ENCODE results near the gene ADCY9.
"Not testable (repeated sequence)": the region's sequence is repeated elsewhere in the genome, so short reads cannot be mapped to it uniquely, and the experiment has no call there.

The ADCY9 gene

DNA sequence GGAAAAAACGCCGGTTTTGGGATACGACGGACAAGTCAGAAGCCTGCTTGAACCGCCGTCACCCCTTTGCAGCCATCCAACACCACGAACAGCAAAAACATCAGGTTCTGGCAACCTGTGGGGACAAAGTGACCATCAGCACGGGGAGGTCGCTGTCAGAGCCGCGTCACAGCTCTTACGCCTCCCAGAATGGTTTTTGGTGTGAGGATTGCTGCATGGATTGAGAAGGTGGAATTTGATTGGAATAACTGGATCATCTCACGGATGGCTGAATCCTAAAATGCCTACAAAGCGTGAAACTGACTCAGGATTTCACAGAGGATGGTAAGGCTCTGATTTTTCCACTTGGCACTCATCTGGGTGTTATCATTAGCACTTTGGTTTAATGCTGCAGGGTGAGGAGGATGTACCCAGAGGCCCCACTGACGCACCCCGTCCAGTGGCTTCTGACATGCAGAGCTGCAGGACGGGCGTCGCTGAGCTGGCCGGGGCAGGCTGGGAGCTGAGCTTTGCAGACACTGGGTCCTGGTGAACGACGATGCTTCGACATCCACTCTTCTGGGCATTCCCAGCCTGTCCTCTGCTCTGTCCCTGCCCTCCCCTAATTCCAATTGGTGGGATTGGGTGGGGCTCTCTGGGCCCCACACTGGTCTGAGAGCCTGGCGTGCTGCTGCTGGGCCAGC, 162.4 kb downstream of the ADCY9 start:
- DNase-seq, result no peak

DNA sequence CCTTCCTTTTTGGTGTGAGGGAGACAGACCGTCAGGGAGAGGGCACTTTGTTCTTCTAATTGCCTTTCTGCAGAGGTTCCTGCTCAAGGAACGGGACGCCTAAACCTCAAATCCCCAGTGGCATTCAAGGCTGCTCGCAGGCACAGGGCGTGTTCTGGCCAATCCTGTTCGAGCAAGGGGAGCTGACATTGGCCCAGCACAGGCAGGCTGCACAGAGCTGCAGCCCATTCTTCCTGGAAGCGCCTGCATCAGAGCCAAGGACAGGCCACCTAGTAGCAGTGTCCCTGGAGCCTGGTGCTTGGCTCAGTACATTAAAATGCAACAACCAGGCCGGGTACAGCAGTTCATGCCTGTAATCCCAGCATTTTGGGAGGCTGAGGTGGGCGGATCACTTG, 163.5 kb downstream of the ADCY9 start:
- peak in 7 of 56 donors; percentile 11 to 50 (median 16) for DNase-seq

GRCh38 chr16:3951861-3952736, 164.1 kb downstream of the ADCY9 start:
- DNase-seq, result no peak

GRCh38 chr16:3951380-3951779, 164.9 kb downstream of the ADCY9 start:
- DNase-seq, result not testable (repeated sequence)

- no peak for DNase-seq
Observed at GRCh38 chr16:3950343-3951193, 165.7 kb downstream of the ADCY9 start.

DNA sequence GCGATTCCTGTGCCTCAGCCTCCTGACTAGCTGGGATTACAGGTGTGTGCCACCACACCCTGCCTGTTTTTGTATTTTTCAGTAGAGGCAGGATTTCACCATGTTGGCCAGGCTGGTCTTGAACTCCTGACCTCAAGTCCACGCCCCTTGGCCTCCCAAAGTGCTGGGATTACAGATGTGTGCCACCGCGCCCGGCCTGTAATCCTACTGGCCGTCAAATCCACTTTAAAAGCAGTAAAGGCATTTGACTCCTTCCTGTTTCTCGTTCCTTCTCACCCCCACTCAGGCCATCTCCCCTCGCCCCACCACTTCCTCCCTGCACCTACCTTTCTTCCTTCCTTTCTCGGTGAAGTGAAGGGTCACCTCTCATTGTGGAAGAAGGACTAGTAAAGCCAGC, 166.3 kb downstream of the ADCY9 start:
- no peak for DNase-seq

DNA sequence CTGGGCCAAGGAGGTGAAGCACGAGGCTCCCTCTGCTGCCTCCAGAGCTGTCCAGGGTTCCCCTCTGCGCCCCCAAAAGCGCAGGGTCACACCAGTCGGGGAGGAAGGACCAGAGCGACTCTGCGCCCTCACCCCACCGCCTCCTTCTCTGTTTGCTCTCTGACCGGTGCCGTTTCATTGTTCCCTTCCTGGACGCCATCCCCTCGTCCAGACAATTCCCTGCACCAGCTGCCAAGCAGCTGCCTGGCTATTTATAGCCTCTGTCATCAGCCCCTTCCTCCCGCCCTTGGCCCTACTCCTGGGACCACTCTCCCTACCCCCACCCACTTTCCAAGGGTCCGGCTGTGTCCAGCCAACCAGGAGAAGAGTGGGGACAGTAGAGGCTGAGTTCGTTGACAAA, 167.0 kb downstream of the ADCY9 start:
- DNase-seq, result no peak

- DNase-seq, result no peak
Observed at GRCh38 chr16:3948378-3948995, 167.8 kb downstream of the ADCY9 start.

- no peak for DNase-seq
Observed at GRCh38 chr16:3946604-3947180, 169.6 kb downstream of the ADCY9 start.

- no peak for DNase-seq
Observed at GRCh38 chr16:3945751-3946603, 170.3 kb downstream of the ADCY9 start.

DNA sequence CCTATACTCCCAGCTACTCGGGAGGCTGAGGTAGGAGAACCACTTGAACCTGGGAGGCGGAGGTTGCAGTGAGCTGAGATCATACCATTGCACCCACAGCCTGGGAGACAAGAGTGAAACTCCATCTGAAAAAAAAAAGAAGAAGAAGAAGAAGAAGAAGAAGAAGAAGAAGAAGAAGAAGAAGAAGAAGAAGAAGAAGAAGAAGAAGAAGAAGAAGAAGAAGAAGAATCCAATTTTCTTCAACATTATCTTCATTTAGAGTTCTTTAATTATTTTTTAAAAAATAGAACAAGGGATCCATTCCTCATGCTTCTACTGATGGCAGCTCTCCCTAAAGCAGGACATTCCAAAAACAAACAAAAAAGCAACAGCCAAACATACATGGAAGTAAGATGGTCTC, 171.8 kb downstream of the ADCY9 start:
- DNase-seq, result not testable (repeated sequence)

GRCh38 chr16:3942146-3942545, 174.1 kb downstream of the ADCY9 start:
- not testable (repeated sequence) for DNase-seq

DNA sequence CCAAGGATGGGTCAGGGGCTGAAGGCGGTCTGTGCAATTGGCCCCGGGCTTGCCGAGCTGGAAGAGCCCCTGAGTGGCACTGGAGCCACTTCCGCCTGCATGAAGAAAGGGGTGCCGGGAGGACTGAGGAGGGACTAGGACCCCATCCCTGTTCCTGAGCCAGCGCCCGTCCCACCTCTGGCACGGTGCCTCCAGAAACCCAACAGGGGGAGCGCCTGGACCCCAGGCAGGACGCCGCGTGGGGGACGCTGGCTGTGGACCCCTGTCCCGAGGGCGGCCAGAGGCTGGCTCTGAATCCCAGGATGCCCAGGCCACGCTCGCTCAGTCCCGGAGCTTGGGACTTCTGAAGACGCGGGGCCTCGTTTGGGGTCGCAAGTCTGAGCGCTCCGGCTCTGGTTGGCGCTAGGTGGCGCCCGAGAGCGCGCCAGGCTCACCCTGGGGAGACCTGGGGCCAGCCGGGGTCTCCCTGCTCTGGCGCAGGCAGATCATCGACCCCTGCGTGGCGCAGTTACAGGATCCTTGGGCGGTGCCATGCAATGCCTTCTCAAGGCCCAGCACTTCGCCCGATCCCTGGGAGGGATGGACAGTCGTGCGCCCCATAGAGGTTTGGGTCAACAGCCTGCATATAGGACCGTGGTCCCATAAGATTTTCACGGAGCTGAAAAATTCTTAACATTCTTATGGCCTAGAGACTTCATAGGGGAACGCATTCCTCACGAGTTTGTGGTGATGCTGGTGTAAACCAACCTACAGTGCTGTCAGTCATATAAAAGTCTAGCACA, 177.2 kb downstream of the ADCY9 start:
- DNase-seq, result peak in 15 of 56 donors; percentile 2 to 50 (median 20)

DNA sequence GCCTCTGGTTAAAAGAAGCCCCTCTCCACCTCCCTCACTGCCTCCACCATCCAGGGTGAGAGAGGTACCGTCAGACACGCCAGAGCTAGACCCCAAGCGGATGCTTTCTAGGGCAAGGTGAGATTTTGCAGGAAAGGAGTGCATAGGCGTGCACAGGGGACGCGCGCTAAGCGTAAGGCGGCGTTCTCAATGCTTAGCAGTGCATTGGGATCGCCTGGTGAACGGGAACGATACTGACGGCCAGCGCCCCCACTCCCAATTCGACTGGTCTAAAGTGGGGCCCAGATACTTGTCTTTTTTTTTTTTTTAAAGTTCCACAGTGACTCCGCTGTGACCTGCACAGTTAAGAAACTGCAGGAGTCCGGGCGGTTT, 177.8 kb downstream of the ADCY9 start:
- DNase-seq, result no peak

DNA sequence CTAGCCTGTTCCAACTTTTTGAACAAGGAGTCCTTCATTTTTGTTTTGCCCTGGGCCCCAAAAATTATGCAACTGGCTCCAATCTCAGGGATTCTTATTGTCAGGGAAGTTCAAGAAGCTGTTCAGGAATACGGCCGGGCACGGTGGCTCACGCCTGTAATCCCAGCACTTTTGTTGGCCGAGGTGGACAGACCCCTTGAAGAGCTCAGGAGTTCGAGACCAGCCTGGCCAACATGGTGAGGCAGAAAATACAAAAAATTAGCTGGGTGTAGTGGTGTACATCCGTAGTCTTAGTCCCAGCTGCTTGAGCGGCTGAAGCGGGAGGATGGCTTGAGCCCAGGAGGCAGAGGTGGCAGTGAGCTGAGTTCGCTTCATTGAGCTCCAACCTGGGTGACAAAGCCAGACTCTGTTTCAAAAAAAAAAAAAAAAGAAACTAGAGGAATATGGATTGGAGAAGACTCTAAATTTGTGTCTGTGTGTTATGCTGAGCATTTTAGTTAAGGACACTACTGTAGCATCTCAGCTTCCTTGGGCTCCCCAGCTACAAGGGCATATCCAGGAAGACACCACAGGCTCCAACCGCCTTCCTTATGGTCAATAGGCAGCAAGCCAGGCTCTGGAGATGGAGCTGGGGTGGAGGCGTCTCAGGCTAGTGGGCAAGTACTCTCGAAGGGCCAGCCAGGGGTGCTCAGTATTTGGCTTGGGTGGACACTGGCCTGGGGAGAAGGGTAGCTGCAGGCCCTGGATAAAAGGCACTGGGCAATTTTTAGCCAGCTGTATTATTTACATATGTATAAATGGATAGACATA, 179.0 kb downstream of the ADCY9 start:
- DNase-seq, result no peak

DNA sequence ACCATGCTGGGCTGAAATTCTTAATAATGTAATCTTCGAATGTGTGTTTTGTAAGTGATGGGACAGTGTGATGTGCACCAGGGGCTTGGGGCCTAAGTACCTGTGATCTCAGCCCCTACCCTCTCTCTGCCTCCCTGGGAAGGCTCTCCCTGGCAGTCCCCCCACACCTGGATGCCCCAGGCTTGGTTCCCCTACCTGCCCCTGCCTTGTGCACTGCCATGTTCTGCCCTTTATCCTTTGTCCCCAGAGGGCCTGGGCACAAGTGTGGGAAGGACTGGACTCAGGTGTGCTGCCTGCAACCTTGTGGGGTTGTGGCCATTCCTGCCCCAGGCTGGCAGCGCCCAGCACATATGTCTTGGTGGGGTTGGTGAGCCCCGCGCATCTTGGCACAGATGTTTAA, 180.3 kb downstream of the ADCY9 start:
- DNase-seq, result no peak

DNA sequence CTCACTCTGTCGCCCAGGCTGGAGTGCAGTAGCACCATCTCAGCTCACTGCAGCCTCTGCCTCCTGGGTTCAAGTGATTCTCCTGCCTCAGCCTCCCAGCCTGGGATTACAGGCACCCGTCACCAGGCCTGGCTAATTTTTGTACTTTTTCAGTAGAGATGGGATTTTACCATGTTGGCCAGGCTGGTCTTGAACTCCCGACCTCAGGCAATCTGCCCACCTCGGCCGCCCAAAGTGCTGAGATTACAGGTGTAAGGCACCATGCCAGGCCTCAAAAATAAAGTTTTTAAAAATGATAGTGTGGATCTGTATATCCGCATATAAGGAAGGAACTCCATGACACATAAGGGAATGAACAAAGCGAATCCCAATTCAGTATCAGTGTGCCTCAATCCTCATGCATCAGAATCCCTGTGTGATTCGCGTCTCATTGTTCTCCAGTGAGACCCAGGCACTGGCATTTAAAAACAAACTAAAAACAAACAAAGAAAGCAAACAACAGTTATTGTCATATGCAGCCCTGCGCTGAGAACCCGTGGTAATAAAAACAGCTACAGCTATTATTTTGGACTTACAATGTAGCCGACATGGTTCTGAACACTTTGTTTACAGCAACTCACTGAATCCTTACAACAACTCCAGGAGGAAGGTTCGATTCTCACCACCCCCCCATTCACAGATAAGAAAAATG, 181.6 kb downstream of the ADCY9 start:
- no peak for DNase-seq

GRCh38 chr16:3927147-3927546, 189.1 kb downstream of the ADCY9 start:
- not testable (repeated sequence) for DNase-seq
